PC-3 (cell line): ENCODE results near the gene TTC22.

ENCODE experiments used
- CTCF ChIP-seq: fragments of 300-600 bp; sonication (generic); conservative IDR thresholded peaks from 2 replicates; pipeline ENCODE4 v1.5.1; 2017; ENCODE audit warnings: antibody characterized with exemption, low read depth, mild to moderate bottlenecking, low read length
- EZH2phosphoT487 ChIP-seq: fragments of 300-600 bp; sonication (generic); IDR thresholded peaks from 2 replicates; pipeline ENCODE4 v1.6.1; 2018; ENCODE audit warnings: mild to moderate bottlenecking, antibody characterized with exemption, low read length, borderline replicate concordance

GRCh38 chr1:54748094-54748835, 52.9 kb downstream of the TTC22 start:
- TF ChIP-seq CTCF (no peak), EZH2phosphoT487 (no peak)
